Measurements from ENCODE around the gene TTBK1.

DNA sequence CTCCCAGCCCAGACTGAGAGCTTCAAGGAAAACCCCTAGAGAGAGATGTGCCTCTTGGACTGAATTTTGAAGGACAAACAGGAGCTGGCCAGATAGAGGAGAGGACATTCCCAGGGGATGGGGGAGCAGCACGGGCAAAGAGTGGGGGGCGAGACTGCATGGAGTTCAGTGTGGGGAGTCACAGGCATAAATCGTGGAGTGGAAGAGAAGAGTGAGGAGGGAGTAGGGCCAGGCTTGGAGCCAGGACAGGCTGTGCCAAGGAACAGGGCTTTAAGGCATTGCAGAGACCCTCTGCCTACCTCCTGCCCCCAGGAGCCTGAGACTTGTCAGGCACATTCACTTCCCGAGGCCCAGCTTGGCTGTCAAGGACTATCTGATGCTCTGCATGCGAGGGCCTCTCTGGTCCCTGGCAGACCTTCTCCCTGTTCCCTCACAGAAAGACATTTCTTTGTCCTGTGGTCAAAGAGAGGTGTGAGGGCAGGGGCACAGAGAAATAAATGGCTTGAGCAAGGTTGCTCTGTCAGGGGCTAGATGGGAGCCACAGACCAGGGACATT lies 49.6 kb downstream of the TTBK1 start:
- TF ChIP-seq, protein P1, sequence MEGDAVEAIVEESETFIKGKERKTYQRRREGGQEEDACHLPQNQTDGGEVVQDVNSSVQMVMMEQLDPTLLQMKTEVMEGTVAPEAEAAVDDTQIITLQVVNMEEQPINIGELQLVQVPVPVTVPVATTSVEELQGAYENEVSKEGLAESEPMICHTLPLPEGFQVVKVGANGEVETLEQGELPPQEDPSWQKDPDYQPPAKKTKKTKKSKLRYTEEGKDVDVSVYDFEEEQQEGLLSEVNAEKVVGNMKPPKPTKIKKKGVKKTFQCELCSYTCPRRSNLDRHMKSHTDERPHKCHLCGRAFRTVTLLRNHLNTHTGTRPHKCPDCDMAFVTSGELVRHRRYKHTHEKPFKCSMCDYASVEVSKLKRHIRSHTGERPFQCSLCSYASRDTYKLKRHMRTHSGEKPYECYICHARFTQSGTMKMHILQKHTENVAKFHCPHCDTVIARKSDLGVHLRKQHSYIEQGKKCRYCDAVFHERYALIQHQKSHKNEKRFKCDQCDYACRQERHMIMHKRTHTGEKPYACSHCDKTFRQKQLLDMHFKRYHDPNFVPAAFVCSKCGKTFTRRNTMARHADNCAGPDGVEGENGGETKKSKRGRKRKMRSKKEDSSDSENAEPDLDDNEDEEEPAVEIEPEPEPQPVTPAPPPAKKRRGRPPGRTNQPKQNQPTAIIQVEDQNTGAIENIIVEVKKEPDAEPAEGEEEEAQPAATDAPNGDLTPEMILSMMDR (IDR thresholded peaks at IDR 0.05), result no peak
- no peak for TF ChIP-seq EZH2 (IDR thresholded peaks at IDR 0.05; ENCODE audit: borderline replicate concordance, insufficient read depth, low read depth, low read length, poor library complexity, severe bottlenecking)

Measured in B cell (primary cell).